B cell (primary cell): ENCODE data around the gene FBXO9. TPM values are rescaled to one million over a fixed set of nuclear protein-coding genes. Genes with fewer than 3 reads are reported as not detected.

Experiments used
- ATAC-seq: fragments of 200-7000 bp; cut with Tn5 transposase; one replicate; pipeline ENCODE4 v1.10.0; 2021; ENCODE audit warnings: low read depth, mild to moderate bottlenecking, moderate number of reproducible peaks, moderate library complexity
- CTCF ChIA-PET: fragments of 350-600 bp; sonication (Branson Sonifier 250); formaldehyde crosslinking; loops from one replicate; lab custom pipeline; 2021; ENCODE audit warnings: antibody characterized with exemption, inconsistent platforms; lab: Charles Lee
- POLR2A ChIA-PET: fragments of 350-600 bp; sonication (Branson Sonifier 250); formaldehyde crosslinking; loops from one replicate; lab custom pipeline; 2021; ENCODE audit warnings: antibody characterized with exemption; lab: Charles Lee
- DNase-seq: peaks from one replicate; pipeline ENCODE4 v3.0.0; 2013
- H2AFZ ChIP-seq: 2 replicates; pipeline ENCODE4 v1.6.1; 2012; ENCODE audit warnings: mild to moderate bottlenecking, low read depth, low read length; ENCODE audit not compliant: insufficient read depth, poor library complexity, severe bottlenecking
- H3K27ac ChIP-seq, 2 donors: 1 replicate in 1 of 2; 2 replicates in 1 of 2; pipeline ENCODE4 v1.5.1; 2012 to 2013; ENCODE audit warnings: low read length in 2 of 2, mild to moderate bottlenecking in 2 of 2, moderate library complexity in 1 of 2
- H3K27me3 ChIP-seq, 4 experiments: fragments of 200-600 bp in 1 of 4; sonication (generic) in 1 of 4; replicated peaks in 1 of 4; 1 replicate in 2 of 4; 2 replicates in 2 of 4; pipeline versions ENCODE4 v1.6.1 to v1.7.0; 2013 to 2016; ENCODE audit warnings: low read length in 3 of 4, mild to moderate bottlenecking in 2 of 4, mixed read lengths in 1 of 4, moderate library complexity in 1 of 4; ENCODE audit not compliant: insufficient read depth in 4 of 4, control insufficient read depth in 3 of 4; ENCODE audit errors: control extremely low read depth in 1 of 4
- H3K36me3 ChIP-seq, 2 experiments: replicated peaks in 1 of 2; 1 replicate in 1 of 2; 2 replicates in 1 of 2; pipeline versions ENCODE4 v1.6.1 to v1.7.1; 2013; ENCODE audit warnings: low read length in 1 of 2; ENCODE audit not compliant: insufficient read depth in 2 of 2, control insufficient read depth in 1 of 2; ENCODE audit errors: control extremely low read depth in 1 of 2, extremely low read depth in 1 of 2
- H3K4me1 ChIP-seq, 2 donors: fragments of 200-600 bp in 1 of 2; sonication (generic) in 1 of 2; 1 replicate in 1 of 2; 2 replicates in 1 of 2; pipeline versions ENCODE4 v1.5.1 to v1.6.1; 2013 to 2017; ENCODE audit warnings: low read length in 2 of 2; ENCODE audit not compliant: control insufficient read depth in 2 of 2, insufficient read depth in 2 of 2
- H3K4me2 ChIP-seq: replicated peaks from 2 replicates; pipeline ENCODE3; 2012; ENCODE audit warnings: mild to moderate bottlenecking, low read depth, low read length; ENCODE audit not compliant: poor library complexity, severe bottlenecking
- H3K4me3 ChIP-seq, 5 experiments: fragments of 200-600 bp in 1 of 5; sonication (generic) in 1 of 5; 1 replicate in 3 of 5; 2 replicates in 2 of 5; pipeline versions ENCODE4 v1.5.1 to v1.7.0; 2011 to 2016; ENCODE audit warnings: low read length in 4 of 5, mild to moderate bottlenecking in 4 of 5, low read depth in 2 of 5, control low read depth in 1 of 5, moderate library complexity in 1 of 5; ENCODE audit not compliant: insufficient read depth in 1 of 5; ENCODE audit errors: control extremely low read depth in 1 of 5, extremely low read depth in 1 of 5
- H3K79me2 ChIP-seq: fragments of 200-600 bp; sonication (generic); one replicate; pipeline ENCODE4 v1.6.0; 2016; ENCODE audit warnings: low read length; ENCODE audit not compliant: control insufficient read depth, insufficient read depth
- H3K9ac ChIP-seq: fragments of 200-600 bp; sonication (generic); 2 replicates; pipeline ENCODE4 v1.6.1; 2017; ENCODE audit warnings: mild to moderate bottlenecking, low read length, moderate library complexity
- H3K9me3 ChIP-seq, 3 donors: one replicate each; pipeline versions ENCODE4 v1.6.1 to v1.7.1; 2013; ENCODE audit warnings: low read length in 2 of 3; ENCODE audit not compliant: control insufficient read depth in 2 of 3, insufficient read depth in 1 of 3; ENCODE audit errors: control extremely low read depth in 1 of 3
- H4K20me1 ChIP-seq: 2 replicates; pipeline ENCODE4 v1.6.0; 2012; ENCODE audit warnings: mild to moderate bottlenecking, low read length; ENCODE audit not compliant: insufficient read depth, control insufficient read depth, poor library complexity, severe bottlenecking
- H3K27ac Mint-ChIP-seq: one replicate; pipeline ENCODE4 v1.8.0; 2021; ENCODE audit warnings: mixed read lengths
- H3K27me3 Mint-ChIP-seq: one replicate; pipeline ENCODE4 v1.8.0; 2021; ENCODE audit warnings: mixed read lengths
- H3K4me1 Mint-ChIP-seq: one replicate; pipeline ENCODE4 v1.8.0; 2021; ENCODE audit warnings: mixed read lengths
- H3K4me3 Mint-ChIP-seq: one replicate; pipeline ENCODE4 v1.8.0; 2021; ENCODE audit warnings: mixed read lengths
- H3K9me3 Mint-ChIP-seq: one replicate; pipeline ENCODE4 v1.8.0; 2022; ENCODE audit warnings: mixed read lengths; ENCODE audit not compliant: insufficient read depth
- CTCF ChIP-seq: fragments of 200-600 bp; IDR thresholded peaks from one replicate; pipeline ENCODE4 v1.8.0; 2022; ENCODE audit warnings: antibody characterized with exemption, mild to moderate bottlenecking
- EZH2 ChIP-seq: IDR thresholded peaks from 2 replicates; pipeline ENCODE4 v1.6.1; 2012; ENCODE audit warnings: borderline replicate concordance, low read depth, mild to moderate bottlenecking, moderate library complexity, low read length; ENCODE audit not compliant: insufficient read depth, poor library complexity, severe bottlenecking
- WGBS: methylation state at CpG from one replicate; pipeline ENCODE4 v1.1.5; 2013; ENCODE audit warnings: missing lambda C conversion rate; ENCODE audit not compliant: insufficient coverage; 5-methylcytosine and 5-hydroxymethylcytosine counted together
- intact Hi-C: fragments of 100-400 bp; cut with micrococcal nuclease; formaldehyde crosslinking; loops from one replicate; pipeline ENCODE4 v1.10.0; 2022
- polyA plus RNA-seq: library from polyadenylated mRNA; depleted of rRNA; stranded (reverse); fragments of >200 nt; gene quantifications from 2 replicates; pipeline ENCODE4 v1.2.3, GENCODE V29; 2012
- total RNA-seq, 2 donors: library from RNA; stranded (reverse); fragments of 120-200 nt in 1 of 2; gene quantifications; 1 replicate in 1 of 2; 2 replicates in 1 of 2; pipeline versions ENCODE4 v1.2.3 to v1.2.4, GENCODE V29; 2013 to 2022

The FBXO9 gene
- total and polyA plus RNA-seq, 2 donors (not counting 1 experiment from before 2014, with no cell fraction given), result 105 TPM

DNA sequence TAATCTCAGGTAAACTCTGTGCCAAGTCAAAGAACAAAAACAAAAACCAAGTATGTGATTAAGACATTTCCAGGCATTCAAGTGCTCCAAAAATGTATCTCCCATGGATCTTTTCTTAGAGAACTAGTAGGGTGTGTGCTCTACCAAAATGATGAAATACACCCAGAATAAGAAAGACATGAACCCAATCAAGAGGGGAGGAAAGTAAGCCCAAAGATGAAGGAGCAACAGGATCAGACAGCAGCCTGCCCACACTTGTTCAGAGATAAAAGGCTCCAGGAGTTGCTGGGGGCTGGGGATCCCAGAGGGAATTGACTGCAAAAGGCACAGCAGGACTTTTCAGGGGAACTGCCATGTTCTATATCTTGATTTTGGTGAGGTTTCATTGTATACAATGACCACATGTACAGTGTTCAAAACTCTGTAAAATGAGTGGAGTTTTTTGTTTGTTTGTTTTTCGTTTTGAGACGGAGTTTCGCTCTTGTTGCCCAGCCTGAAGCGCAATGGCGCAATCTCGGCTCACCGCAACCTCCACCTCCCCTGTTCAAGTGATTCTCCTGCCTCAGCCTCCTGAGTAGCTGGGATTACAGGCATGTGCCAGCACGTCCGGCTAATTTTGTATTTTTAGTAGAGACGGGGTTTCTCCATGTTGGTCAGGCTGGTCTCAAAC, 59.1 kb downstream of the FBXO9 start:
- Mint-ChIP-seq H3K4me1 (no peaks in the 10 kb centered on the region), H3K27me3 (peaks cover 11% of the 10 kb centered on the region), H3K4me3 (no peak overlapping the region), H3K9me3 (no peaks in the 10 kb centered on the region), H3K27ac (no peak overlapping the region)
- Histone ChIP-seq H3K4me1 (no peaks in the 10 kb centered on the region), H4K20me1 (no peaks in the 10 kb centered on the region), H3K9me3 (no peaks in the 10 kb centered on the region), H3K4me2 (no peak overlapping the region), H3K27me3 (no peaks in the 10 kb centered on the region), H3K27ac (no peak overlapping the region), H3K4me3 (no peak overlapping the region), H2AFZ (no peak overlapping the region), H3K79me2 (no peaks in the 10 kb centered on the region), H3K36me3 (no peaks in the 10 kb centered on the region), H3K9ac (no peak overlapping the region)
- 96% methylated on average over 4 of the region's 10 CpGs for WGBS
- intact Hi-C loops, result no loop called here
- ChIA-PET POLR2A (no interaction called here), CTCF (no interaction called here)
- ATAC-seq (no peak), DNase-seq (no peak)
- TF ChIP-seq EZH2, result no peak
- TF ChIP-seq CTCF, result no peak

GRCh38 chr6:53125276-53125675, 60.1 kb downstream of the FBXO9 start:
- H3K79me2 ChIP-seq, result no peaks in the 10 kb centered on the region
- intact Hi-C loops, result no loop called here
- H3K27me3 Mint-ChIP-seq, result peaks cover 11% of the 10 kb centered on the region
- no peaks in the 10 kb centered on the region for H3K4me1 Mint-ChIP-seq
- no peak overlapping the region for H2AFZ ChIP-seq
- no peak for ATAC-seq
- no peak overlapping the region for H3K4me3 ChIP-seq
- H3K9ac ChIP-seq, result no peak overlapping the region
- no peaks in the 10 kb centered on the region for H3K4me1 ChIP-seq
- POLR2A ChIA-PET, result no interaction called here
- no peaks in the 10 kb centered on the region for H3K9me3 Mint-ChIP-seq
- H3K4me2 ChIP-seq, result no peak overlapping the region
- no peaks in the 10 kb centered on the region for H3K27me3 ChIP-seq
- no peak for TF ChIP-seq CTCF
- no peak for TF ChIP-seq EZH2
- WGBS, result 80% methylated on average over 4 of the region's 4 CpGs
- CTCF ChIA-PET, result interaction anchor here (1.1 kb wide), 1 partner anchor 367 kb away, joined by 3 read pairs; no protein-coding TSS in a partner anchor
- H3K36me3 ChIP-seq, result no peaks in the 10 kb centered on the region
- no peak overlapping the region for H3K4me3 Mint-ChIP-seq
- no peaks in the 10 kb centered on the region for H3K9me3 ChIP-seq
- H3K27ac ChIP-seq, result no peak overlapping the region
- no peaks in the 10 kb centered on the region for H4K20me1 ChIP-seq
- H3K27ac Mint-ChIP-seq, result no peak overlapping the region
- DNase-seq, result no peak
